Stomach (tissue), 4 donors: ENCODE data around the gene BNC2.

Source experiments
- POLR2A ChIP-seq, 4 donors: fragments of 450-650 bp; IDR thresholded peaks; one replicate each; pipeline ENCODE4 v1.6.1; 2016; ENCODE audit warnings: antibody characterized with exemption in 4 of 4, control low read depth in 2 of 4, mild to moderate bottlenecking in 1 of 4, moderate library complexity in 1 of 4
- TF ChIP-seq, protein P1 (sequence below), 7 experiments: fragments of 450-650 bp in 4 of 7; fragments of 200-600 bp in 3 of 7; sonication (generic) in 3 of 7; IDR thresholded peaks; one replicate each; pipeline ENCODE4 v1.5.1; 2016 to 2019; ENCODE audit warnings: antibody characterized with exemption in 7 of 7, control low read depth in 2 of 7, mild to moderate bottlenecking in 1 of 7

DNA sequence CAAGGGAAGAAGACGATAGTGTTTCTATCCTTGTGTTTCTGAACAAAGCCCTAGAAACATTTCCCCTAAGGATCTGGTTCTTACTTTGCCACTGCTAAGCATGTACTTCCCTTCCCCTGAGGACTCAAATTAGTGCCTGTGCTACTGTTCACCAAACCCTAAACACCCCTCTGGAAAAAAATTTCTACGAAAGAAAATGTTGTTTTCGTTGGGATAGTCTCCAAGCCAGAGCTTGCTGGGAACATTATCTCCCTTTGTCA is 294.6 kb downstream of the BNC2 start:
- TF ChIP-seq, protein P1, sequence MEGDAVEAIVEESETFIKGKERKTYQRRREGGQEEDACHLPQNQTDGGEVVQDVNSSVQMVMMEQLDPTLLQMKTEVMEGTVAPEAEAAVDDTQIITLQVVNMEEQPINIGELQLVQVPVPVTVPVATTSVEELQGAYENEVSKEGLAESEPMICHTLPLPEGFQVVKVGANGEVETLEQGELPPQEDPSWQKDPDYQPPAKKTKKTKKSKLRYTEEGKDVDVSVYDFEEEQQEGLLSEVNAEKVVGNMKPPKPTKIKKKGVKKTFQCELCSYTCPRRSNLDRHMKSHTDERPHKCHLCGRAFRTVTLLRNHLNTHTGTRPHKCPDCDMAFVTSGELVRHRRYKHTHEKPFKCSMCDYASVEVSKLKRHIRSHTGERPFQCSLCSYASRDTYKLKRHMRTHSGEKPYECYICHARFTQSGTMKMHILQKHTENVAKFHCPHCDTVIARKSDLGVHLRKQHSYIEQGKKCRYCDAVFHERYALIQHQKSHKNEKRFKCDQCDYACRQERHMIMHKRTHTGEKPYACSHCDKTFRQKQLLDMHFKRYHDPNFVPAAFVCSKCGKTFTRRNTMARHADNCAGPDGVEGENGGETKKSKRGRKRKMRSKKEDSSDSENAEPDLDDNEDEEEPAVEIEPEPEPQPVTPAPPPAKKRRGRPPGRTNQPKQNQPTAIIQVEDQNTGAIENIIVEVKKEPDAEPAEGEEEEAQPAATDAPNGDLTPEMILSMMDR (IDR thresholded peaks at IDR 0.05), result no peak
- TF ChIP-seq POLR2A (IDR thresholded peaks at IDR 0.05), result no peak
